AML-193 (cell line): Measurements from ENCODE around the gene MBIP.

Experiments used
- DNase-seq, 2 experiments: peaks; one replicate each; lab custom pipeline; 2025; lab: John Stamatoyannopoulos, UW

The MBIP gene

GRCh38 chr14:36313206-36313605 is 7.2 kb downstream of the MBIP start:
- no peak for DNase-seq

DNA sequence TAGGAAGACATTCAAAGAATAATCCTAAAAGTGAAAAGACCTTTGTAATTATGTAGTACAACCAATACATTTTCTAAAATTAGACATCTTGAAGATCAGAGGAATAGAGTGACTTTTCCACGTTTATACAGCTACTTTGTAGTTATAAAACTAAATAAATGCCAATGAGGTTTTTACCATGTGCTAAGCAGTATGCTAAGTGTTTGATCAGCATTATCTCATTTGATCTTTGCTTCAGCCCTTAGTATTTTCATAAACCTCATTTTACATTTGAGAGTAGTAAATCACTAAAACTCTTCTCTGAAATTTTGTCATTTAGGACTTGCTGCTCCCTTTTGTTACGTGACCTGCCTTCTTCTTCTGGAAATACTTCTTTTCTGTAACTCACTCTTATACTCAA is 13.6 kb downstream of the MBIP start:
- no peak for DNase-seq

DNA sequence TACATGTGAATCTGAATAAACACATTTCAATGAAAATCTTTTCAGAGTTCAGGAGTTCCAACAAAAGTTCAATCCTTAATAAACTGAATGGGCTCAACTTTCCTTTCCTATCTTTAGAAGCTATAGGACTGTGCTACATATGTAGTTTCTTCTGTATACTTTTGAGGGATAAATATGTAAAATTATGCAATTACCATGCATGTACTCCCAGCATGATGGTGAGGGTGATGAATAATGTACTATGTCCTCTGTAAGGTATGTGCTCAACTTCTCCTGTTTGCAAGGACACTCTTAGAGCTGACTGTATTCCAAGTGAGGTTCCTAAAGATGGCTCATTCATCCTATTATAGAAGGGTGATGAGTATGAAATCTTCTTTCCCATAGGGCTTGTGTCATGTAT is 15.5 kb downstream of the MBIP start:
- no peak for DNase-seq

- DNase-seq: no peak
Measured at GRCh38 chr14:36303960-36304359, 16.5 kb downstream of the MBIP start.

GRCh38 chr14:36302823-36303222 is 17.6 kb downstream of the MBIP start:
- DNase-seq: no peak

GRCh38 chr14:36301159-36301558 is 19.3 kb downstream of the MBIP start:
- DNase-seq: no peak

- DNase-seq: no peak
Measured at GRCh38 chr14:36300337-36300736, 20.1 kb downstream of the MBIP start.

- DNase-seq: no peak
Measured at GRCh38 chr14:36295642-36296627, 24.5 kb downstream of the MBIP start.

DNA sequence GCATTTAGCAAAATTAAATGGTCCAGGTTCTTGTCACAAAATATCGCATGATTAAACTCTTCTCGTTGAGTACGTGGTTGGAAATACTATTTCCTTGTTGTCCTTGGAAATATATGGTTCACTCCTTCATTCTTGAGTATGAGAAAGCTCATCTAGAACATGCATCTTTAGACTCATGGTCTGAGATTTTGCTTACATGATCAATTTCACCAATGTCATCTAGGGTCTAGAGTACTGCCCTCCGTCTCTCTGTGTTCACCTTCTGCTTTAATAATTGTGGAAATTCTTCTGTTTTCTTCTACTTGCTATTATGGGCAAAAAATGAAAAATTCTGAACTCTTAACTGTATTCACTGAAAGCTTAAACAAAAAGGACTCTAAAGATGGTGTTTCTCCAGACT is 25.9 kb downstream of the MBIP start:
- no peak for DNase-seq

DNA sequence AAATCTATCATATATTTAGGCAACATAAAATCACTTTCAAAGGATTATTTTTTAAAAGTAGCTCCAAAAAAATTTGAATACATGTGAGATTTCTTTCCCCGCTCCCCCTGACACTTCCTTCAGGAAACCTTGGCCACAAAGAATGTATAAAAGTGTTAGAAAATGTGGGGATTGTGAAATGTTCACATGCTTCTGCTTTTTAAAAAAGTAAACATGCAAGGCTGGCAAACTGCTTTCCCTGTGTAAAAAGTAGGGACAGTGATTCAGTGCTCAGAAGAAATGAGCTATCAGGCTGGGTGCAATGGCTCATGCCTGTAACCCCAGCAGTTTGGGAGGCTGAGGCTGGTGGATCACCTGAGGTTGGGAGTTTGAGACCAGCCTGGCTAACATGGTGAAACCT is 26.6 kb downstream of the MBIP start:
- DNase-seq: peak; percentile 76 to 79

- no peak for DNase-seq
Measured at GRCh38 chr14:36289954-36290353, 30.5 kb downstream of the MBIP start.

GRCh38 chr14:36288496-36288895 is 31.9 kb downstream of the MBIP start:
- DNase-seq: no peak

GRCh38 chr14:36284971-36285595 is 35.4 kb downstream of the MBIP start:
- no peak for DNase-seq

GRCh38 chr14:36281309-36281708 is 39.1 kb downstream of the MBIP start:
- no peak for DNase-seq

DNA sequence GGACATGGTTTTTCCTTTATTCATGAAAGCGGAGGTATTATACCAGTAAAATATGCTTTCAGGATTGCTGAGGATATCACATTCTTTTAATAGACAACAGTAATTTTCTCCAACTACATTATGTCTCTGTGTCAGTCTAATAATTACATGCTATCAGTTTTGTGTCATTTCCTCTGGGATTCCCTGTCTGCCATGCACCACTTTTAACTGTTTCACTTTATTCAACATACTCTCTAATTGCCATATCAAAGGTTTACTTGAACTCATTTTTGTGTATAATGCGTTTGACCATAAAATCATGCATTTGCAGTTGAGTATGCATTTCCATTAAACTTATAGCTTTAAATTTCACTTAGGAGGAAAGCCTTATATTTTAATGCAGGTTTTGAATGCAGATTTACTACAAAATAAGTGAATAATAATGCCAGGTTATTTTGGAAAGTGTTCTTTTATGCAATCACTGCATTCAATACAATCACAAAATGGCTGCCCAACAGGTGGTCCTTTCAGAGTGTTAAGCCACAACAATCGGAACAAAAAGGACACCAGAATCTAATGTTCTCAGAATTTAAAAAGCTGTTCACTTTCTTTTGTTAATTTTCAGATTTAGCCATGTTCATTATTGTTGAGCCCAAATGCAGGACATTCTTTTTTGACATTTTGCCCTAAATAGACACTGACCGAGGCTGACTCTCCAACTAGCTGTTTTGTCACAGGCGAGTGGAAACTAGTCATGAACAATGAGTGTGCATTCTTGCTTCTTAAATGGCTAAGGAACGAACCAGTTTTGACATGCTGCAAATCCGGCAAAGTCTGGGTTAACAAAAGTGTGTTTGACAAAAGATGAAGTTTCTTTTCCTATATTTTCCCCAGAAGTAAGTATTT is 40.9 kb downstream of the MBIP start:
- no peak for DNase-seq

DNA sequence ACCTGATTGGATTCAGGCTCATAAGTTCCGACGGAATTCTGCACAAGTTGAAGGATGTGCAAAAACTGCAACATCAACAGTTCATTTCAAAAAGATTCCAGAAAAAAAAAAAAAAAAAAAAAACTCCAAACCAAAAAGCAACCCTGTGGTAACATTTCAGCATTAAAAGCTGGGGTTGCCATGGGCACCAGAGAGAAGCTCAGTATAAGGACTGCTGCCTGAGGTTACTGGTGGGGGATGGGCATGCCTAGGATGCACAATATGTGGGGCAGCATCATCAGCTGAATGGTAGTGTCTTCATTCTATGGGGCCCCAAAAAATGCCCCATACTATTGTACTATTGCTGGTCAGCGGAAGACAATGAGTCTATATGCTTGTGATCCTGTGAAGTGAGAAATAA is 44.7 kb downstream of the MBIP start:
- DNase-seq: no peak

- no peak for DNase-seq
Measured at GRCh38 chr14:36271939-36272907, 48.2 kb downstream of the MBIP start.

GRCh38 chr14:36271222-36271621 is 49.2 kb downstream of the MBIP start:
- no peak for DNase-seq

DNA sequence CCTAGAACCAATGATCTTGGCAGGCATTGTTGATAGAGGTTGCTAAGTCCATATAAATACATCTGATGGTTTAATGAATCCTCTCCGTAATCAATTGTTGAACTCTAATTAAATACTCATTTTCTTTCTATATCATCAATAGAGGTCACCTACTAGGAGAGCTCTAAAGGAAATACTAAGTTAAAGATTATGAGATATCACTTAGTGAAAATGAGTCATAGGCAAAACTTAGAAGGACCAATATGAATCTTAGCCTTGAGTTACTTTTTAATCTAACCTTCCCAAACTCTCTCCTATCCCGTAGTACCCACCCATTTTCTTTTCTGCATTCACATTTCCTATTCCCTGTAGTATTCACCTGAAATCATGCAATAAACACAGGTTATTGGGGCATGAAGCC is 50.2 kb downstream of the MBIP start:
- no peak for DNase-seq

- DNase-seq: no peak
Measured at GRCh38 chr14:36268121-36268520, 52.3 kb downstream of the MBIP start.

DNA sequence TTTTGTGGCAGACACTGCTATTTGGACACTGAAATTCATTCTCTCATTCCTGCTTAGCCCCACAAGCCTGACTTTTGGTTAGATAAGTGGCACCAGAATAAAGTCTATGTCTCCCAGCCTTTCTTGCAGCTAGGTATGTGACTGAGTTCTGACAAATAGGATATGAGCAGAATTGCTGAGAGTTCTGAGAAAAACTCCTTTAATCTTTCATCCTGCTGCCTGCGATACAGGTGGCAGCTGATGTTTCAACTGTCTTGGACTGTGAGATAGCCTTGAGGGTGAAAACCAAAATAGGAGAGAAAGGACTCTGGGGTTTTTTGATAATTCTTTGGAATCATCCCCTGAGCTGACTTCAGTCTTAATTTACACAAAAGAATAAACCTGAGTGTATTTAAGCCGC is 55.8 kb downstream of the MBIP start:
- no peak for DNase-seq
